ENCODE measurements around the gene DPYSL4. TPM values are rescaled to one million over a fixed set of nuclear protein-coding genes. Genes with fewer than 3 reads are reported as not detected.

DPYSL4 gene
- total and polyA plus RNA-seq, 2 of the 13 experiments (the other 11 are each of a cell fraction or from before 2014, with no cell fraction given) = 0.84 to 1.2 TPM

- TF ChIP-seq HNF1A (IDR thresholded peaks at IDR 0.05; ENCODE audit: low read depth) (no peak), HNF1A (CRISPR knock-in tag; IDR thresholded peaks at IDR 0.05; ENCODE audit: borderline replicate concordance) (no peak), ETV5 (CRISPR knock-in tag; IDR thresholded peaks at IDR 0.05; ENCODE audit: borderline replicate concordance) (no peak), ZNF772 (CRISPR knock-in tag; IDR thresholded peaks at IDR 0.05) (no peak), SP5 (CRISPR knock-in tag; IDR thresholded peaks at IDR 0.05; ENCODE audit: borderline replicate concordance, low read depth) (no peak), ZNF407 (CRISPR knock-in tag; IDR thresholded peaks at IDR 0.05; ENCODE audit: not compliant biosample characterization) (no peak), DBP (CRISPR knock-in tag; IDR thresholded peaks at IDR 0.05; ENCODE audit: not compliant biosample characterization) (no peak), ATM (IDR thresholded peaks at IDR 0.05; ENCODE audit: borderline replicate concordance) (no peak), ZNF850 (CRISPR knock-in tag; conservative IDR thresholded peaks at IDR 0.05) (no peak), ZNF691 (CRISPR knock-in tag; IDR thresholded peaks at IDR 0.05; ENCODE audit: borderline replicate concordance, low read depth) (no peak)
Observed at GRCh38 chr10:132158122-132158741, 28.5 kb upstream of the DPYSL4 start (continued).
